ENCODE results near the gene ONECUT3. TPM values are rescaled to one million over a fixed set of nuclear protein-coding genes. Genes with fewer than 3 reads are reported as not detected.

The ONECUT3 gene
- total and polyA plus RNA-seq, 9 of the 15 experiments (the other 6 are each of a cell fraction or from before 2014, with no cell fraction given) = not detected

GRCh38 chr19:1758959-1759903, 5.9 kb downstream of the ONECUT3 start (continued):
- 0 out of 4 replicates have a peak, but pooled peaks of 1 of the 2 experiments have one; percentile 7 for TF ChIP-seq RCOR1 (IDR thresholded peaks at IDR 0.05; ENCODE audit: borderline replicate concordance in 1 of 2, low read depth in 2 of 2, low read length in 2 of 2)

GRCh38 chr19:1760020-1760419, 6.7 kb downstream of the ONECUT3 start:
- WGBS (ENCODE audit: insufficient coverage, low coverage, missing lambda C conversion rate) = 12% methylated on average over 15 of the region's 17 CpGs
- H3K27ac ChIP-seq (ENCODE audit: extremely low read depth, low read depth, low read length) = no peak overlapping the region

More at GRCh38 chr19:1760020-1760419, 6.7 kb downstream of the ONECUT3 start:
- ChIA-PET CTCF (ENCODE audit: low intra/inter-chr PET ratio) (no interaction called here), POLR2A (no interaction called here)
- Histone ChIP-seq H3K4me3 (no peak overlapping the region), H3K9me3 (replicated peaks; ENCODE audit: control insufficient read depth, insufficient read depth, low read depth, low read length) (no peaks in the 10 kb centered on the region), H4K20me1 (replicated peaks; ENCODE audit: control insufficient read depth, insufficient read depth, low read length) (no peaks in the 10 kb centered on the region; the same call in none of the 2 replicates), H3K9me1 (ENCODE audit: control insufficient read depth, insufficient read depth, low read length) (no peaks in the 10 kb centered on the region), H3K79me2 (ENCODE audit: control insufficient read depth, insufficient read depth, low read length) (no peaks in the 10 kb centered on the region), H3K4me2 (ENCODE audit: insufficient read depth, low read length) (no peak overlapping the region), H3K27me3 (ENCODE audit: control insufficient read depth in 2 of 2, insufficient read depth in 2 of 2, low read length in 2 of 2) (peaks cover 31 to 70% of the 10 kb centered on the region in 2 experiments; a peak in 4 of 5 replicates), H3K4me1 (replicated peaks in 1 of 2; ENCODE audit: control insufficient read depth in 2 of 2, insufficient read depth in 2 of 2, low read length in 2 of 2) (peaks cover 0 to 59% of the 10 kb centered on the region in 2 experiments; a peak in 2 of 5 replicates), H2AFZ (ENCODE audit: low read depth, low read length) (no peak overlapping the region), H3K36me3 (ENCODE audit: control insufficient read depth, insufficient read depth, low read length) (no peaks in the 10 kb centered on the region), H3K9ac (ENCODE audit: insufficient read depth in 1 of 2, low read depth in 2 of 2, low read length in 2 of 2) (no peak overlapping the region)
- peak; percentile 76 for ATAC-seq
- FAIRE-seq = no peak
- intact Hi-C loops (cut with micrococcal nuclease) = loop anchor here (10.0 kb wide), 1 partner anchor 215 kb away; no protein-coding TSS in a partner anchor
- BruUV-seq (replicated peaks) = no TSS peak
- TF ChIP-seq DACH1 (IDR thresholded peaks at IDR 0.05; ENCODE audit: partially characterized antibody) = no peak
- TF ChIP-seq ZBTB7A (IDR thresholded peaks at IDR 0.05; ENCODE audit: borderline replicate concordance, control insufficient read depth, low read depth, low read length) = peak; percentile 27; the same call in 1 of the 2 replicates
- in situ Hi-C loops (cut with MboI) = loop anchor here (10.0 kb wide), 1 partner anchor 215 kb away; no protein-coding TSS in a partner anchor
- DNase-seq (ENCODE audit: extremely low read depth in 1 of 4, low spot score in 3 of 4) = peak in 1 of 4 experiments; percentile 36
